Measurements from ENCODE around the gene PGAM2.
"Not testable (repeated sequence)": the region's sequence is repeated elsewhere in the genome, so short reads cannot be mapped to it uniquely, and the experiment has no call there.

The PGAM2 gene

GRCh38 chr7:44018857-44019807 is 46.2 kb downstream of the PGAM2 start:
- DNase-seq, result peak; percentile 98 to 100

- not testable (repeated sequence) for DNase-seq
Observed at GRCh38 chr7:44015090-44015489, 50.3 kb downstream of the PGAM2 start.

Measured in stimulated activated CD4-positive, alpha-beta T cell treated with anti-CD3 and anti-CD28 coated beads, Interleukin-2, amount 100 ng/mL, for 48 hours (primary cell).